H9 (cell line): Measurements from ENCODE around the gene OGFR. TPM values are rescaled to one million over a fixed set of nuclear protein-coding genes. Genes with fewer than 3 reads are reported as not detected.

Source experiments
- DNase-seq: peaks from one replicate; pipeline ENCODE4 v3.0.0-alpha.2; 2017
- H2AFZ ChIP-seq: one replicate; pipeline ENCODE4 v1.6.1; 2013; ENCODE audit warnings: mild to moderate bottlenecking, low read length, control low read depth, moderate library complexity
- H2AK5ac ChIP-seq: 2 replicates; pipeline ENCODE4 v1.6.1; 2013; ENCODE audit warnings: low read length, control low read depth, mixed read lengths; ENCODE audit not compliant: insufficient read length
- H2BK120ac ChIP-seq: one replicate; pipeline ENCODE4 v1.6.1; 2013; ENCODE audit warnings: low read depth, mild to moderate bottlenecking, low read length, control low read depth, inconsistent platforms; ENCODE audit not compliant: poor library complexity, severe bottlenecking
- H2BK12ac ChIP-seq: 2 replicates; pipeline ENCODE4 v1.6.1; 2013; ENCODE audit warnings: low read length, control low read depth, mixed read lengths, low read depth; ENCODE audit not compliant: insufficient read length
- H2BK15ac ChIP-seq: 2 replicates; pipeline ENCODE4 v1.6.1; 2013; ENCODE audit warnings: low read depth, low read length, control low read depth
- H2BK20ac ChIP-seq: one replicate; pipeline ENCODE4 v1.6.1; 2013; ENCODE audit warnings: low read depth, mild to moderate bottlenecking, low read length, control low read depth, inconsistent platforms; ENCODE audit not compliant: poor library complexity, severe bottlenecking
- H2BK5ac ChIP-seq: 2 replicates; pipeline ENCODE4 v1.6.1; 2013; ENCODE audit warnings: low read length, control low read depth, mixed read lengths; ENCODE audit not compliant: insufficient read length
- H3K14ac ChIP-seq: 2 replicates; pipeline ENCODE4 v1.6.1; 2013; ENCODE audit warnings: low read length, control low read depth; ENCODE audit not compliant: insufficient read depth
- H3K18ac ChIP-seq: 2 replicates; pipeline ENCODE4 v1.6.1; 2013; ENCODE audit warnings: low read depth, mild to moderate bottlenecking, mixed read lengths, low read length, control low read depth; ENCODE audit not compliant: insufficient read length
- H3K23ac ChIP-seq: 2 replicates; pipeline ENCODE4 v1.6.1; 2013; ENCODE audit warnings: low read length, control low read depth, mixed read lengths, low read depth; ENCODE audit not compliant: insufficient read length
- H3K23me2 ChIP-seq: 2 replicates; pipeline ENCODE4 v1.6.1; 2013; ENCODE audit warnings: low read depth, mild to moderate bottlenecking, mixed read lengths, low read length, control low read depth; ENCODE audit not compliant: insufficient read length, poor library complexity, severe bottlenecking
- H3K27ac ChIP-seq: 2 replicates; pipeline ENCODE4 v1.5.1; 2013; ENCODE audit warnings: low read length, control low read depth, mixed read lengths, low read depth; ENCODE audit not compliant: insufficient read length
- H3K27me3 ChIP-seq: 2 replicates; pipeline ENCODE4 v1.6.1; 2013; ENCODE audit warnings: low read length, control low read depth, inconsistent platforms; ENCODE audit not compliant: insufficient read depth
- H3K4ac ChIP-seq: 2 replicates; pipeline ENCODE4 v1.6.1; 2013; ENCODE audit warnings: low read depth, mild to moderate bottlenecking, control low read depth, inconsistent platforms, low read length, moderate library complexity
- H3K4me1 ChIP-seq: 2 replicates; pipeline ENCODE4 v1.6.1; 2013; ENCODE audit warnings: low read length, control low read depth, inconsistent platforms; ENCODE audit not compliant: insufficient read depth
- H3K4me2 ChIP-seq: 2 replicates; pipeline ENCODE4 v1.6.1; 2013; ENCODE audit warnings: low read length, control low read depth, mixed read lengths; ENCODE audit not compliant: insufficient read length, insufficient read depth
- H3K56ac ChIP-seq: 2 replicates; pipeline ENCODE4 v1.6.1; 2013; ENCODE audit warnings: low read depth, mild to moderate bottlenecking, mixed read lengths, low read length, control low read depth; ENCODE audit not compliant: insufficient read length
- H3K79me1 ChIP-seq: 2 replicates; pipeline ENCODE4 v1.6.1; 2013; ENCODE audit warnings: low read depth, mild to moderate bottlenecking, moderate library complexity, low read length, control low read depth, inconsistent platforms; ENCODE audit not compliant: insufficient read depth, poor library complexity, severe bottlenecking
- H3K79me2 ChIP-seq: 2 replicates; pipeline ENCODE4 v1.6.1; 2013; ENCODE audit warnings: low read length, control low read depth, inconsistent platforms; ENCODE audit not compliant: insufficient read depth
- H3K9ac ChIP-seq: 2 replicates; pipeline ENCODE4 v1.6.1; 2013; ENCODE audit warnings: low read length, control low read depth, mixed read lengths; ENCODE audit not compliant: insufficient read length; ENCODE audit errors: extremely low read depth
- H3K9me3 ChIP-seq: one replicate; pipeline ENCODE4 v1.6.1; 2013; ENCODE audit warnings: low read depth, low read length, inconsistent platforms; ENCODE audit not compliant: control insufficient read depth
- H3T11ph ChIP-seq: one replicate; pipeline ENCODE4 v1.6.1; 2013; ENCODE audit warnings: mild to moderate bottlenecking, low read length, control low read depth, inconsistent platforms
- H4K20me1 ChIP-seq: one replicate; pipeline ENCODE4 v1.6.1; 2013; ENCODE audit not compliant: control insufficient read depth, insufficient read length, insufficient read depth
- H4K5ac ChIP-seq: 2 replicates; pipeline ENCODE4 v1.6.1; 2013; ENCODE audit warnings: low read depth, mild to moderate bottlenecking, mixed read lengths, low read length, control low read depth; ENCODE audit not compliant: insufficient read length
- H4K8ac ChIP-seq: replicated peaks from 2 replicates; pipeline ENCODE4 v1.6.1; 2013; ENCODE audit warnings: low read length, control low read depth, mixed read lengths, low read depth; ENCODE audit not compliant: insufficient read length
- H4K91ac ChIP-seq: 2 replicates; pipeline ENCODE4 v1.6.1; 2013; ENCODE audit warnings: low read depth, mild to moderate bottlenecking, moderate library complexity, mixed read lengths, low read length, control low read depth; ENCODE audit not compliant: insufficient read length
- H3K27ac Mint-ChIP-seq, 3 experiments: 2 replicates in 2 of 3; 3 replicates in 1 of 3; pipeline ENCODE4 v1.8.0; 2020 to 2021; ENCODE audit warnings: mixed read lengths in 3 of 3, mild to moderate bottlenecking in 1 of 3, moderate library complexity in 1 of 3
- H3K27me3 Mint-ChIP-seq: 2 replicates; pipeline ENCODE4 v1.8.0; 2021; ENCODE audit warnings: low read depth, mild to moderate bottlenecking, moderate library complexity, mixed read lengths
- H3K36me3 Mint-ChIP-seq, 3 experiments: 2 replicates in 2 of 3; 3 replicates in 1 of 3; pipeline ENCODE4 v1.8.0; 2020 to 2021; ENCODE audit warnings: low read depth in 3 of 3, mixed read lengths in 3 of 3; ENCODE audit not compliant: insufficient read depth in 1 of 3
- H3K4me1 Mint-ChIP-seq, 2 experiments: 2 replicates each; pipeline ENCODE4 v1.8.0; 2020; ENCODE audit warnings: mixed read lengths in 2 of 2
- H3K4me3 Mint-ChIP-seq, 2 experiments: 2 replicates in 1 of 2; 3 replicates in 1 of 2; pipeline ENCODE4 v1.8.0; 2020 to 2021; ENCODE audit warnings: mild to moderate bottlenecking in 2 of 2, mixed read lengths in 2 of 2, moderate library complexity in 1 of 2
- H3K9me3 Mint-ChIP-seq, 2 experiments: 2 replicates in 1 of 2; 3 replicates in 1 of 2; pipeline ENCODE4 v1.8.0; 2020; ENCODE audit warnings: mild to moderate bottlenecking in 2 of 2, mixed read lengths in 2 of 2, moderate library complexity in 1 of 2
- WGBS: extraction: QIAGEN DNeasy Blood & Tissue Kit; methylation state at CpG from one replicate; pipeline ENCODE4 v1.1.7; 2013; ENCODE audit warnings: missing lambda C conversion rate, low lambda C conversion rate, mixed read lengths; ENCODE audit not compliant: insufficient read length; ENCODE audit errors: extremely low coverage; 5-methylcytosine and 5-hydroxymethylcytosine counted together
- total RNA-seq: library from RNA; stranded (reverse); gene quantifications from 2 replicates; pipeline ENCODE4 v1.2.1, GENCODE V29; 2021
- TF ChIP-seq, protein P1 (sequence below): fragments of 200-600 bp; sonication (generic); conservative IDR thresholded peaks from 3 replicates; pipeline ENCODE4 v1.8.0; 2021; ENCODE audit warnings: antibody characterized with exemption, mild to moderate bottlenecking

OGFR gene
- total RNA-seq, 1 experiment from 2014 or later = 33.1 TPM

DNA sequence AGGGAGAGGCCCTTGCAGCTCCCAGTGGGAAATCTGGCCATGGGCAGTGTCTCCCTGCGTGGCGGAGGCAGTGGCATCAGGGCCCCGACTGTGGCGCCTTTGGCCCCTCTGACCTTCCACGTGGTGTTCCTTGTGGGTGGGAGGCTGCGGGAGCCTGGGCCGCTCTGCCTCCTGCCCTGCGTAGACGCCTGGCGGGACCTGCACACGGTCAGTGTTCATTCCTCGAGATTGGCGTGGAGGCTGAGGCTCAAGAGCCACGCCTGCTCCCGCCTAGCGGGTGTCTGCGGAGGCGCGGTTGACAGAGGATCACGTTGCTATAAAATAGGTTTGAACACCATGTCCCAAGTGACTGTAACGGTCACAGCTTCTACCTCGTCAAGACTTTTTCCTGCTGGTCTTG, 26.2 kb downstream of the OGFR start:
- TF ChIP-seq, protein P1, sequence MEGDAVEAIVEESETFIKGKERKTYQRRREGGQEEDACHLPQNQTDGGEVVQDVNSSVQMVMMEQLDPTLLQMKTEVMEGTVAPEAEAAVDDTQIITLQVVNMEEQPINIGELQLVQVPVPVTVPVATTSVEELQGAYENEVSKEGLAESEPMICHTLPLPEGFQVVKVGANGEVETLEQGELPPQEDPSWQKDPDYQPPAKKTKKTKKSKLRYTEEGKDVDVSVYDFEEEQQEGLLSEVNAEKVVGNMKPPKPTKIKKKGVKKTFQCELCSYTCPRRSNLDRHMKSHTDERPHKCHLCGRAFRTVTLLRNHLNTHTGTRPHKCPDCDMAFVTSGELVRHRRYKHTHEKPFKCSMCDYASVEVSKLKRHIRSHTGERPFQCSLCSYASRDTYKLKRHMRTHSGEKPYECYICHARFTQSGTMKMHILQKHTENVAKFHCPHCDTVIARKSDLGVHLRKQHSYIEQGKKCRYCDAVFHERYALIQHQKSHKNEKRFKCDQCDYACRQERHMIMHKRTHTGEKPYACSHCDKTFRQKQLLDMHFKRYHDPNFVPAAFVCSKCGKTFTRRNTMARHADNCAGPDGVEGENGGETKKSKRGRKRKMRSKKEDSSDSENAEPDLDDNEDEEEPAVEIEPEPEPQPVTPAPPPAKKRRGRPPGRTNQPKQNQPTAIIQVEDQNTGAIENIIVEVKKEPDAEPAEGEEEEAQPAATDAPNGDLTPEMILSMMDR = no peak
- Histone ChIP-seq H3K4me1 (peaks cover 2% of the 10 kb centered on the region; the same call in 1 of the 2 replicates), H3K23ac (no peak overlapping the region), H2AK5ac (no peak overlapping the region), H3T11ph (no peak overlapping the region), H3K4me2 (no peak overlapping the region), H2AFZ (no peak overlapping the region), H3K56ac (no peak overlapping the region), H4K20me1 (no peaks in the 10 kb centered on the region), H4K91ac (no peak overlapping the region), H3K27ac (no peak overlapping the region), H3K18ac (no peak overlapping the region), H3K9ac (no peak overlapping the region), H3K9me3 (no peaks in the 10 kb centered on the region), H3K27me3 (no peaks in the 10 kb centered on the region), H4K5ac (no peak overlapping the region), H3K79me1 (no peaks in the 10 kb centered on the region), H3K23me2 (no peaks in the 10 kb centered on the region), H2BK5ac (no peak overlapping the region), H2BK120ac (no peak overlapping the region), H2BK12ac (no peak overlapping the region), H3K4ac (no peak overlapping the region), H2BK20ac (no peak overlapping the region), H4K8ac (no peak overlapping the region), H2BK15ac (no peak overlapping the region), H3K79me2 (no peaks in the 10 kb centered on the region), H3K14ac (no peak overlapping the region; the same call in 1 of the 2 replicates)
- Mint-ChIP-seq H3K27me3 (no peaks in the 10 kb centered on the region), H3K4me1 (peaks cover 12 to 22% of the 10 kb centered on the region in 2 experiments), H3K27ac (no peak overlapping the region; a peak in 1 of 7 replicates), H3K9me3 (0 out of 5 replicates have a peak, but pooled peaks cover 0 to 3% of the 10 kb centered on the region in 2 experiments), H3K4me3 (no peak overlapping the region), H3K36me3 (peaks cover 0 to 35% (median 19%) of the 10 kb centered on the region in 3 experiments; a peak in 4 of 7 replicates)
- no CpG with 5 or more reads among the region's 22 CpGs for WGBS
- no peak for DNase-seq
